GM21825 (cell line): ENCODE results near the gene TMEM256.

Source experiments
- ATAC-seq: cut with Tn5 transposase; IDR thresholded peaks from one replicate; pipeline ENCODE4 v1.9.1; 2021; ENCODE audit warnings: mild to moderate bottlenecking, moderate library complexity; ENCODE audit not compliant: unreplicated experiment

TMEM256 gene

GRCh38 chr17:7403977-7404736 is at the start of gene TMEM256:
Gene TMEM256, minus strand, starts transcription at chr17:7404097. Its CDS starts 13 bp downstream, at chr17:7404084.
- ATAC-seq: peak; percentile 83

GRCh38 chr17:7448461-7448860 is 44.6 kb upstream of the TMEM256 start:
- no peak for ATAC-seq

DNA sequence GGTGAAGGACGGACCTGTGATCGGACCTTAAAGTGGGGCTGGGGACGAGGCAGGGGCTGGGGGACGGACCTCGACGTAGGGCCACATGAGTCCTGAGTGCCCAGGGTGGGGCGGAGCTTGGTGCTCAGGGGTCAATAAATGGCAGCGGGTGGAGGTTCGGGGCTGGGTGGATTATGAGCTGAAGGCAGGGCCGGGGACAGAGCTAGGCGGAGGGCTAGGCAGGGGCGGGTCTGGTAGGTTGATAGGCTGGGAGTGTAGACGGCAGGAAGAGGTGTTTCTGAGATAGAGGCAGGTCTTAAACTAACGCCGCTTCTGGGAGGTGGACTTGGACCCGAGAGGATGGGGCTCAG is 41.7 kb upstream of the TMEM256 start:
- ATAC-seq: no peak

- peak; percentile 52 for ATAC-seq
These were observed 41.1 kb upstream of the TMEM256 start, which contains the start of gene CHRNB1 for GRCh38 chr17:7444682-7445618. Gene CHRNB1, plus strand, starts transcription at chr17:7445061. Its CDS starts 67 bp downstream, at chr17:7445128.

- no peak for ATAC-seq
These were observed 39.9 kb upstream of the TMEM256 start for GRCh38 chr17:7443499-7444485.

DNA sequence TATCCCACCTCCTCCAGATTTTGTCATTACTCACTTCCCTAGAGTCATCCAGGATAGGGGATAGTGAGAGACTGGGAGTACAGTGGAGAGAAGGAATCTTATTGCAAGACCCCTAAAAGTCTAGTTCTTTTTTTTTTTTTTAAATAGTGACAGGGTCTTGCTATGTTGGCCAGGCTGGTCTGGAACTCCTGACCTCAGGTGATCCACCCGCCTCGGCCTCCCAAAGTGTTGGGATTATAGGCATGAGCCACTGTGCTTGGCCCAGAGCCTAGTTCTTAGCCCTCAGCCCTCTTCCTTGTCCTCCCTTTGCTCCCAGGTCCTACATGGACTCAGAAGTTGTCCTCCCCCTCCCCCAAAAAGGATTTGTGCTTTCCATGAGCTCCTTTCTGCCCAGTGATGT is 38.2 kb upstream of the TMEM256 start:
- ATAC-seq: no peak

GRCh38 chr17:7441266-7441665 is 37.4 kb upstream of the TMEM256 start:
- no peak for ATAC-seq

DNA sequence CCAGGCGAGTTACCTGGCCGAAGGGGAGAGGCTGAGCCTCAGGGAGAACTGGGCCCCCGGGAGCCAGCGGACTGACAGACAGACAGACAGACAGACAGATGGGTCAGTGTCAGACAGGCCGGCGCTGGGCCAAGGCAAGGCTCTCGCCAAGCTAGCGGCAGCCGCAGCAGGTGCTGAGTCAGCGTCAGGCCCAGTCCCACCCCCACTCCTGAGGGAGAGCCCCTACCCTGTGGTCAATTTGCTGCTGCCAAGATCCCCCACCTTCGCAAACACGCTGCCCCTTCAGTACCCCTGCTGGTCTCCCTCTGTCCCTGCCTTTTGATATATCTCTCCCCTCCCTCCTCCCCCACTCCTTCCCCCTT is 36.9 kb upstream of the TMEM256 start:
- no peak for ATAC-seq

- no peak for ATAC-seq
These were observed 36.4 kb upstream of the TMEM256 start for GRCh38 chr17:7440113-7440833.

DNA sequence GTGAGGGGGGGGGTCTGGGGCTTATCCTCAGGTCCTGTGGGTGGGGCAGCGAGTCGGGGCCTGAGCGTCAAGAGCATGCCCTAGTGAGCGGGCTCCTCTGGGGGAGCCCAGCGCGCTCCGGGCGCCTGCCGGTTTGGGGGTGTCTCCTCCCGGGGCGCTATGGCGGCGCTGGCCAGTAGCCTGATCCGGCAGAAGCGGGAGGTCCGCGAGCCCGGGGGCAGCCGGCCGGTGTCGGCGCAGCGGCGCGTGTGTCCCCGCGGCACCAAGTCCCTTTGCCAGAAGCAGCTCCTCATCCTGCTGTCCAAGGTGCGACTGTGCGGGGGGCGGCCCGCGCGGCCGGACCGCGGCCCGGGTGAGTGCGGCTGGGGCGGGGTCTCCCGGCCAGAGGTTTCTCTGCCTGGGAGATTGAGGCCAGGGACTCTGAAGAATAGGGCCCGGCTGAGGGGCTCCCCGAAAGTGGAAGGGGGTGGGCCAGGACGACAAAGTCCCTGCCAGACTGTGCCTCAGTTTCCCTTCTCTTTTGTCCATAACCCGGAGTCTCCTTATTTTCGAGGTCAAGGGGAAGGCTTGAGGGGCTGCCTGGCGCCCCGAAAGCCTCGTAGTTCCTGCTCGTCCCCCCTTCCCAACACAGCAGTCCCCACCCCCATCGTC is 35.7 kb upstream of the TMEM256 start, which contains the start of gene FGF11:
Gene FGF11, plus strand, starts transcription at position 51 of the 651 bp plus-strand sequence. Its CDS starts 109 bp downstream, at position 160.
- ATAC-seq: no peak

DNA sequence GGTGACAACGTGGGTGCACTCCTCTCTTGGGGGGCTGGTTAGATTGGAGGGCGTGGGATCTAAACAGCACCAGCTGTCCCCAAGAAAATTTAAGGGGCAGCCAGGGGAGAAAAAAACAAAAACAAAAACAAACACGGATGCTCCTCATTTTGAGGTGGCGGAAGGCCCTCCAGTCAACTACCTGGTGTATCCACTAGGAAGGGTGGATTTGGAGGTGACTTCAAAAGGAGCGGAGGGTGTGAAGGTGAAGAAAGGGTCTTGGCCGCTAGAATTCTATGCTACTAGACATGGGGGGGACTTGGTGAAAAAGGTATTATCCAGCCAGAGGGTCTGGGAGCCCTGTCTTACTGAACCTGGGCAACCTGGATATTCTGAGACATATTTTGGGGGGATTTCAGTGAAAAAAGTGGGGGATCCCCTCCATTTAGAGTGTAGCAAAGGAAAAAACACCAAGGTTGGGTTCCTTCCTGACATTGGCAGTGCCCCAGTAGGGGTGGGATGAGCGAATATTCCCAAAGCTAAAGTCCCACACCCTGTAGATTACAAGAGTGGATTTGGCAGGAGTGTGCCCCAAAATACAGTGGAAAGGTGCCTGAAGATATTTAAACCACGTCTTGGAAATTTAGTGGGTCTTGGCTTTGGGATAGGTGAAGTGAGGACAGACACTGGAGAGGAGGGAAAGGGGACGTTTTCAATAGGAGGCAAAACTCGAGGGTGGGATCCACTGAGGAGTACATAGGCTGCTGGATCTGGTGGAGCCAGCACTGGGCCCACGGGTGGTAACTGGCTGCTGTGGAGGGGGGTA is 35.0 kb upstream of the TMEM256 start:
- ATAC-seq: no peak

GRCh38 chr17:7437950-7438614 is 34.2 kb upstream of the TMEM256 start:
- no peak for ATAC-seq

- no peak for ATAC-seq
These were observed 33.5 kb upstream of the TMEM256 start for GRCh38 chr17:7437369-7437863.

DNA sequence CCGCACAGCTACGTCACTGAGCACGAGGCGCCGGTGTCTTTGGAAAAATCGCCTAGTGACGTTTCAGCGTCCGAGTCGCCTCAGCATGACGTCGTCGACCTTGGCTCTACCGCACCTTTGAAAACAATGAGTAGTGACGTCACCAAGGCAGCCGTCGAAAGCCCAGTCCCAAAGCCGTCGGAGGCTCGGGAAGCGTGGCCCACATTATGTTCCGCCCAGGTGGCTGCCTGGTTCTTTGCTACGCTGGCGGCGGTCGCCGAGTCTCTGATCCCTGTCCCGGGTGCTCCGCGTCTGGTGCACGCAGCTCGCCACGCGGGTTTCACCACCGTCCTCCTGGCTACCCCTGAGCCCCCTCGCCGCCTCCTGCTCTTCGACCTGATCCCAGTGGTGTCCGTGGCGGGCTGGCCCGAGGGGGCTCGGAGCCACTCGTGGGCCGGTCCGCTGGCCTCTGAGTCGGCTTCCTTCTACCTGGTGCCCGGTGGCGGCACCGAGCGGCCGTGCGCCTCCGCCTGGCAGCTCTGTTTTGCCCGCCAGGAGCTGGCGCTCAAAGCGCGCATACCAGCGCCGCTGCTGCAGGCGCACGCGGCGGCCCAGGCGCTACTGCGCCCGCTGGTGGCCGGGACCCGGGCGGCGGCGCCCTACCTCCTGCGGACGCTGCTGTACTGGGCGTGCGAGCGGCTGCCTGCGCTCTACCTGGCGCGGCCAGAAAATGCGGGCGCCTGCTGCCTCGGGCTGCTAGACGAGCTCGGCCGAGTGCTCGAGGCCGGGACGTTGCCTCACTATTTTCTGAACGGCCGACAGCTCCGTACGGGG is 32.9 kb upstream of the TMEM256 start:
- peak; percentile 28 for ATAC-seq

DNA sequence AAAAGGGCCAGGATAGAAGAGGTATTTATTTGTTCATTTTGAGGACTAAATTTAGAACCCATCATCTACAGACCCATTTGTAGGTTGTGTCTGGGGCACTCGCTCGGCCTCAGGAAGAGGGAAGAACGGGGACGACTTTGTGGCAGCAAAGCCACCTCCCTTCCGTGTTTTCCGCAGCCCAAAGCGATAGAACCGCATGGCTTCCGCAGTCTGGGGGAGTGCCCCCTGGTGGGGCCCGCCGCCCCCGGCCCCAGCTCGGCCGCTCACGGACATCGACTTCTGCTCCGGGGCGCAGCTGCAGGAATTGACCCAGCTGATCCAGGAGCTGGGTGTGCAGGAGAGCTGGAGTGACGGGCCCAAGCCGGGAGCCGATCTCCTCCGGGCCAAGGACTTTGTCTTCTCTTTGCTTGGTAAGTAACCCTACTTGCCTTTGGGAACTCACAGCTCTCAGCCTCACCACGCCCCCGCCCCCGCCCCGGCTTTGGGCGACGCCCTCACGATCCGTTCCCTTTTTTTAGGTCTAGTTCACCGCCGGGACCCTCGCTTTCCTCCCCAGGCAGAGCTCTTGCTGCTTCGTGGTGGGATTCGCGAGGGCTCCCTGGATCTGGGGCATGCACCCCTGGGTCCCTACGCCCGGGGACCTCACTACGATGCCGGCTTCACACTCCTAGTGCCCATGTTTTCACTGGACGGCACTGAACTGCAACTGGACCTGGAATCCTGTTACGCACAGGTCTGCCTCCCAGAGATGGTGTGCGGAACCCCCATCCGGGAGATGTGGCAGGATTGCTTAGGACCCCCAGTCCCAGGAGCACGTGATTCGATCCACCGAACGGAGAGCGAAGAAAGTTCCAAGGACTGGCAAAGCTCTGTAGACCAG is 32.0 kb upstream of the TMEM256 start:
- peak; percentile 17 for ATAC-seq

- ATAC-seq: no peak
These were observed 28.4 kb upstream of the TMEM256 start for GRCh38 chr17:7432296-7432695.
